Ovary (tissue), 3 donors: ENCODE results near the gene NFKBIZ.

Source experiments
- EP300 ChIP-seq: sonication (generic); formaldehyde crosslinking; IDR thresholded peaks from one replicate; pipeline ENCODE4 v1.6.1; 2017; ENCODE audit warnings: antibody characterized with exemption
- POLR2A ChIP-seq: fragments of 450-650 bp; IDR thresholded peaks from one replicate; pipeline ENCODE4 v1.6.1; 2017; ENCODE audit warnings: antibody characterized with exemption, mild to moderate bottlenecking, moderate library complexity
- TF ChIP-seq, protein P1 (sequence below), 3 donors: fragments of 450-650 bp in 2 of 3; fragments of 200-600 bp in 1 of 3; IDR thresholded peaks; one replicate each; pipeline versions ENCODE4 v1.5.1 to v1.8.0; 2016 to 2022; ENCODE audit warnings: antibody characterized with exemption in 3 of 3, mild to moderate bottlenecking in 1 of 3
- donor health status: DM: no; HTN: no; CAD: no.

DNA sequence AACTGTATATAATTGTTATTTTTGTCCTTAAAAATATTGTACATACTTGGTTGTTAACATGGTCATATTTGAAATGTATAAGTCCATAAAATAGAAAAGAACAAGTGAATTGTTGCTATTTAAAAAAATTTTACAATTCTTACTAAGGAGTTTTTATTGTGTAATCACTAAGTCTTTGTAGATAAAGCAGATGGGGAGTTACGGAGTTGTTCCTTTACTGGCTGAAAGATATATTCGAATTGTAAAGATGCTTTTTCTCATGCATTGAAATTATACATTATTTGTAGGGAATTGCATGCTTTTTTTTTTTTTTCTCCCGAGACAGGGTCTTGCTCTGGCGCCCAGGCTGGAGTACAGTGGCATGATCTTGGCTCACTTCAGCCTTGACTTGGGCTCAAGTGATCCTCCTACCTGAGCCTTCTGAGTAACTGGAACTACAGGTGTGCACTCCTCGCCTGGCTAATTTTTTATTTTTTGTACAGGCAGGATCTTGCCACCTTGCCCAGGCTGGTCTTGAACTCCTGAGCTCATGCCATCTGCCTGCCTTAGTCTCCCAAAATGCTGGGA is 10.7 kb downstream of the NFKBIZ start:
- TF ChIP-seq, protein P1, sequence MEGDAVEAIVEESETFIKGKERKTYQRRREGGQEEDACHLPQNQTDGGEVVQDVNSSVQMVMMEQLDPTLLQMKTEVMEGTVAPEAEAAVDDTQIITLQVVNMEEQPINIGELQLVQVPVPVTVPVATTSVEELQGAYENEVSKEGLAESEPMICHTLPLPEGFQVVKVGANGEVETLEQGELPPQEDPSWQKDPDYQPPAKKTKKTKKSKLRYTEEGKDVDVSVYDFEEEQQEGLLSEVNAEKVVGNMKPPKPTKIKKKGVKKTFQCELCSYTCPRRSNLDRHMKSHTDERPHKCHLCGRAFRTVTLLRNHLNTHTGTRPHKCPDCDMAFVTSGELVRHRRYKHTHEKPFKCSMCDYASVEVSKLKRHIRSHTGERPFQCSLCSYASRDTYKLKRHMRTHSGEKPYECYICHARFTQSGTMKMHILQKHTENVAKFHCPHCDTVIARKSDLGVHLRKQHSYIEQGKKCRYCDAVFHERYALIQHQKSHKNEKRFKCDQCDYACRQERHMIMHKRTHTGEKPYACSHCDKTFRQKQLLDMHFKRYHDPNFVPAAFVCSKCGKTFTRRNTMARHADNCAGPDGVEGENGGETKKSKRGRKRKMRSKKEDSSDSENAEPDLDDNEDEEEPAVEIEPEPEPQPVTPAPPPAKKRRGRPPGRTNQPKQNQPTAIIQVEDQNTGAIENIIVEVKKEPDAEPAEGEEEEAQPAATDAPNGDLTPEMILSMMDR (IDR thresholded peaks at IDR 0.05): no peak
- TF ChIP-seq POLR2A: no peak
- no peak for TF ChIP-seq EP300
